Chondrocyte (in vitro differentiated cells): ENCODE data around the gene ACTG2. TPM values are rescaled to one million over a fixed set of nuclear protein-coding genes. Genes with fewer than 3 reads are reported as not detected.

Source experiments
- DNase-seq: peaks from one replicate; pipeline ENCODE4 v3.0.0; 2021; ENCODE audit warnings: mixed read lengths, low spot score
- H3K27ac Mint-ChIP-seq: one replicate; pipeline ENCODE4 v1.8.0; 2021; ENCODE audit warnings: mild to moderate bottlenecking, moderate library complexity, mixed read lengths; ENCODE audit not compliant: unreplicated experiment
- H3K27me3 Mint-ChIP-seq: 2 replicates; pipeline ENCODE4 v1.8.0; 2021; ENCODE audit warnings: low read depth, mixed read lengths
- H3K36me3 Mint-ChIP-seq: 2 replicates; pipeline ENCODE4 v1.8.0; 2021; ENCODE audit warnings: low read depth, mixed read lengths
- H3K4me1 Mint-ChIP-seq: 2 replicates; pipeline ENCODE4 v1.8.0; 2021; ENCODE audit warnings: low read depth, mild to moderate bottlenecking, mixed read lengths
- H3K4me3 Mint-ChIP-seq: one replicate; pipeline ENCODE4 v1.8.0; 2021; ENCODE audit warnings: mild to moderate bottlenecking, moderate library complexity, mixed read lengths; ENCODE audit not compliant: unreplicated experiment
- H3K9me3 Mint-ChIP-seq: 2 replicates; pipeline ENCODE4 v1.8.0; 2021; ENCODE audit warnings: low read depth, mixed read lengths
- total RNA-seq: library from RNA; stranded (reverse); gene quantifications from 3 replicates; pipeline ENCODE4 v1.2.1, GENCODE V29; 2021
- TF ChIP-seq, protein P1 (sequence below): fragments of 200-600 bp; sonication (generic); IDR thresholded peaks from 2 replicates; pipeline ENCODE4 v1.5.0; 2021; ENCODE audit warnings: antibody characterized with exemption, mild to moderate bottlenecking, moderate library complexity

The ACTG2 gene
- total RNA-seq, 1 donor from 2014 or later, result 1,480 TPM

DNA sequence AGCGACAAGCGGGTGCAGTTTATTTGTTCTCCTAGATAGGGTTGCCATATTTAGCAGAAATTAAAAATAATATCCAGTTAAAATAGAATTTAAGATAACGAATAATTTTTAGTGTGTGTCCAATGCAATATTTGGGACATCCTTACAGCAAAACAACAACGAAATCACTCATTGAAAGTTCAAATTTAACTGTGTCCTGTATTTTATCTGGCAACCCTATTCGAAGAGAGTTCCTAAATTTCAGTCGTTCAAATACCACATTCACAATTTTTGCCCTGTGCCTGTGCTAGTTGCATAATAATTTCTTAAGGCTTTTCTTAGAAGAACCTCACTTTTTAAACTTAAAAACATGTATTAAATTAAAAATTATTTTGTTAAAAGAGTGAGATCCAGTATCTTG lies 34.5 kb downstream of the ACTG2 start:
- Mint-ChIP-seq H3K9me3 (no peaks in the 10 kb centered on the region), H3K36me3 (peaks cover 7% of the 10 kb centered on the region), H3K27me3 (no peaks in the 10 kb centered on the region), H3K4me1 (peaks cover 47% of the 10 kb centered on the region), H3K4me3 (peak overlapping the region; percentile 88), H3K27ac (peak overlapping the region; percentile 99)
- TF ChIP-seq, protein P1, sequence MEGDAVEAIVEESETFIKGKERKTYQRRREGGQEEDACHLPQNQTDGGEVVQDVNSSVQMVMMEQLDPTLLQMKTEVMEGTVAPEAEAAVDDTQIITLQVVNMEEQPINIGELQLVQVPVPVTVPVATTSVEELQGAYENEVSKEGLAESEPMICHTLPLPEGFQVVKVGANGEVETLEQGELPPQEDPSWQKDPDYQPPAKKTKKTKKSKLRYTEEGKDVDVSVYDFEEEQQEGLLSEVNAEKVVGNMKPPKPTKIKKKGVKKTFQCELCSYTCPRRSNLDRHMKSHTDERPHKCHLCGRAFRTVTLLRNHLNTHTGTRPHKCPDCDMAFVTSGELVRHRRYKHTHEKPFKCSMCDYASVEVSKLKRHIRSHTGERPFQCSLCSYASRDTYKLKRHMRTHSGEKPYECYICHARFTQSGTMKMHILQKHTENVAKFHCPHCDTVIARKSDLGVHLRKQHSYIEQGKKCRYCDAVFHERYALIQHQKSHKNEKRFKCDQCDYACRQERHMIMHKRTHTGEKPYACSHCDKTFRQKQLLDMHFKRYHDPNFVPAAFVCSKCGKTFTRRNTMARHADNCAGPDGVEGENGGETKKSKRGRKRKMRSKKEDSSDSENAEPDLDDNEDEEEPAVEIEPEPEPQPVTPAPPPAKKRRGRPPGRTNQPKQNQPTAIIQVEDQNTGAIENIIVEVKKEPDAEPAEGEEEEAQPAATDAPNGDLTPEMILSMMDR, result no peak
- no peak for DNase-seq

DNA sequence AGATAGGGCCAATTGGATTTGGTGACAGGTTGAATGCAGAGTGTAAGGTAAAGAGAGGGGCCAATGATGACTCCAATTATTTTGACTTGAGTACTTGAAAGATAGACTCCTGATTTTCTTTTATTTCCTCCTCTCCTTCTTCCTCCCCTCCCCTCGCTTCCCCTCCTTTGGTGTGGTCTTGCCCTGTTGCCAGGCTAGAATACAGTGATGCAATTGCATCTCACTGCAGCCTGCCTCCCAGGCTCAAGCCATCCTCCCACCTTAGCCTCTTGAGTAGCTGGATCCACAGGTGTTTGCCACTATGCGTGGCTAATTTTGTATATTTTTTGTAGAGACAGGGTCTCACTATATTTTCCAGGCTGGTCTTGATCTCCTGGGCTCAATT lies 36.1 kb downstream of the ACTG2 start:
- H3K4me3 Mint-ChIP-seq, result no peak overlapping the region

DNA sequence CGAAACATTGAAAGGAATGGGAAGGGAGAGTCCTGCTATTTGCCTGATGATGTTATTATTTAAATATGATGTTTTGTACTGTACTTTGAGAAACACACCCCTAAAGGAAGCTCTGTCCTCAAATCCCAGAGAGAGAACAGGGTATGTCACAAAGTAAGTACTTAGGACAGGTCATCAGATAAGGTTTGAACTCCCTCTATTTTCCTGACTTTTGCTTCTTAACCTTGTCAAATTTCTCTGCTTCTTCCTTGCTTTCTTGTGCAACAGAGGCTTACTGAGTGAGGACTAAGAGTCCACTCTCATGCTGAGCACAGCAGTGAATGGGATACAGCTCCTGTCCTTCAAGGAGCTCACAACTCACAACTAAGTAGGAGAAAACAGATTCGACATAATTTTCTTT lies 37.6 kb downstream of the ACTG2 start:
- DNase-seq, result no peak
- Mint-ChIP-seq H3K27ac (no peak overlapping the region), H3K27me3 (no peaks in the 10 kb centered on the region), H3K36me3 (peaks cover 10% of the 10 kb centered on the region), H3K4me3 (no peak overlapping the region), H3K4me1 (peaks cover 59% of the 10 kb centered on the region), H3K9me3 (no peaks in the 10 kb centered on the region)
- TF ChIP-seq, protein P1, result no peak

More for the DNA sequence above, 36.1 kb downstream of the ACTG2 start:
- H3K9me3 Mint-ChIP-seq, result no peaks in the 10 kb centered on the region
- DNase-seq, result no peak
- peaks cover 59% of the 10 kb centered on the region for H3K4me1 Mint-ChIP-seq
- peak overlapping the region; percentile 23 for H3K27ac Mint-ChIP-seq
- no peaks in the 10 kb centered on the region for H3K27me3 Mint-ChIP-seq
- TF ChIP-seq, protein P1, result no peak
- peaks cover 10% of the 10 kb centered on the region for H3K36me3 Mint-ChIP-seq

DNA sequence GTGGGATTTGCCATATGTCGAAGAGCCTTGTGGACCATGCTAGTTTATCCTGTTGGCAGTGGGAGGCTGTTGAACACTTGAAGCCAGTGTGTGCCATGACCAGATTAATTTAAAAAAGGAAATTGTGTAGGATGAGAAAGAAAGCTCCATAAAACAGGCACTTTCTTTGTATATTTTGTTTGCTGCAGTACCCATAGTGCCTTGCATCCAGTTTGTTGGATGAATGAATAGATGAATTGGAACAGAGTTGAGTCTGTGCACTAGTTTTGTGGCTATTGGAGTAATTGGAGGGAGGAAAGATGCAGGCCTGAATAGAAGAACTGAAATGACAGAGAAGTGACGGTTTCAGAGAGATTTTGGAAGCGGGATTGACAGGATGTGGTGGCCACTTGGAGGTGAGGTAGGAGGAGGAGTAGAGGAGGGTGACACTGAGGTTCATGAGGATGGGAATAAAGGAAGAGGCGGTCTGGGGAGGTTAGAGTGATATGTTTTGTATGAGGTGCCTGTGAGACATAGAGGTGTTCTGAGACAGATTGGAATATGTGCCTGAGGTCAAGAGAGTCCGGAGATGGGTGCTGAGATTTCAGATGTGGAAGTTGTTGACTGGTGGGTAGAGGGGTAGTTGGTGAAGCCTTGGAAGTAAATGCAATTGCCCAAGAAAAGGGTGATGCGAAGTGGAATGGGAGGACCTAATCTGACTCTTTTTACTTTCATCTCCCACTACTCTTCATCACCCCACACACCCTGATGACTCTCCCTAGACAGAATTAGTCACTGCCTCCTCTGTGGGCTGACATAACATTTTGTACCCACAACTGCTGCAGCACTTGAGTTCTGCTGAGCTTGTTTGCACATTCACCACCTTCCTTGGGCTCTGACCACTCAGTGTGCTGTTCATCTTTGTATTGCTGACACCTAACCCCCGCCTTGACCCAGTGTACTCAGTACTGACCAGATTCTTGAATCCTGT lies 39.0 kb downstream of the ACTG2 start:
- no peaks in the 10 kb centered on the region for H3K27me3 Mint-ChIP-seq
- H3K9me3 Mint-ChIP-seq, result no peaks in the 10 kb centered on the region
- TF ChIP-seq, protein P1, result no peak
- peaks cover 11% of the 10 kb centered on the region for H3K36me3 Mint-ChIP-seq
- H3K4me3 Mint-ChIP-seq, result no peak overlapping the region
- peaks cover 64% of the 10 kb centered on the region for H3K4me1 Mint-ChIP-seq
- peak overlapping the region; percentile 74 for H3K27ac Mint-ChIP-seq
- DNase-seq, result no peak

DNA sequence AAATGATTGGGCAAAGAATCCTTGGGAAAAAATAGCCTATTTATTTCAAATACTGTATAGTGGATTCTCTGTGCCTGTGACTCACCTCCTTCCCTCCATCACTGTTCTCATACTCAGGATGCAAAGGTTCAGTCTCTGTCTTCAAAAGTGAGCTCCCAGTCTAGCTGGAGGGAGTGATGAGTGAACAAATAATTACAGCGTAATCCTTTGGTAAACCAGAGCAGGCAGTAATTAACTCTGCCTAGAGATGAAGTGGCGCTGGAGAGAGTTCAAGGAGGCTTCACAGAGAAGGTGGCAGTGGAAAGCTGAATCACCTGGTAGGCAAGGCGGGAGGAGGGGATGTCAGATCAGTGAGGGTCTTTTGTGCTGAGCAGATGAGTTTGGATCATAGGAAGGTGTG lies 40.4 kb downstream of the ACTG2 start:
- Mint-ChIP-seq H3K4me3 (no peak overlapping the region), H3K9me3 (no peaks in the 10 kb centered on the region), H3K27ac (no peak overlapping the region), H3K36me3 (peaks cover 15% of the 10 kb centered on the region), H3K4me1 (peaks cover 72% of the 10 kb centered on the region), H3K27me3 (no peaks in the 10 kb centered on the region)
- DNase-seq, result no peak
- TF ChIP-seq, protein P1, result no peak
